Measurements from ENCODE around the gene GPR3.
"Not testable (repeated sequence)": the region's sequence is repeated elsewhere in the genome, so short reads cannot be mapped to it uniquely, and the experiment has no call there.

Gene GPR3

DNA sequence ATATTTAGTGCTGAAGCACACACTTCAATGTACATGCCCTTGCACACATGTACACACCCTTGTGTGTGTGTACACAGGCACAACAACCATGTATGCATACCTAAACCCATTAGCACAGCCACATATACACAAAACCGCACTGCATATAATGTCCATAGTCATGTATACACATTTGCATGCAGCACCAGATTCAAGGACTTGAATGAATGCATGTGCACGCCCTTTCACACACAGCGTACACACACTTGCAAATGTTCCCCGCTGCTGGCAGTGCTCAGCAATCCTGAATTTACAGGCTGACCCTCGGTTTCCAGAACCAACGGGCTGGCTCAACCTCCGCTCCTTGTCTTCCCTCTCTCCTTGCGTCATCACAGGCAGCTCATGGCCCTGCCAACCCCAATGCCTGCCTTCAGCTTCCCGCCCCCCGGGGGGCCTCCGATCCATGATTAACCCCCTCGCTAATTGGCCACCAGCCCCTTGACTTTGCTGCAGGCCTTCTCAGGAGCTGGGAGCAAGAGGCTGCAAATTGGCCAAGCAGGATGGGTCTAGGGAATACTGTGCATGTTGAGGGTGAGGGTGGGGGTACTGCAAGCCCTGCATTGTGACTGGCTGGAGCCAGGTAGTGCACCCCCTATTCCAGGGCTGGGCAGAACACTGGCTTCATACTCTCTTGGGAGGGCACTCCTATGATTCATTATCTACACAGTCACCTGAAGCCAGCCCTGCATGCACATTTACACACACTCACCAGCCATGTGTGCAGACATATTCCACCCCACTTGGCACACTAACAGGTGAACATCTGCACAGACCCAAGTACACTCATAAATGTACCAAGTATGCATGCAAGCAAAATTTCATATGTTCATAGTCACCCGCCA, 7.9 kb downstream of the GPR3 start:
- no peak for DNase-seq (ENCODE audit: low read depth)

DNA sequence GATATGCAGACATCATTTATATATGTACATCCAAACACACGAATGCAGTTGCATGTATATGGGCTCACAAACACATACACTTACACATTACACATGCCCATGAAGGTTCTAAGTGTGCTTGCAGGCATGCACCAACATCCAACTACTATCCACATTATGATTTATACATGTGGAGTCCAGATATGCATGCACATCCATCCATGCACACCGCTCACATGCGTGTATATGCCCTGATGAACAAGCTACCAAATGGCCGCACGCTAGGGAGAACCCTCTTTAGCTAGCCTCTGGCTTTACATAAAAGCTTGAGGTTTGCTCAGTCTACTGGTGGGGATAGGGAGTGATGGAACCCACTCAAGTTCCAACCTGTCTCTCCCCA, 8.5 kb downstream of the GPR3 start:
- no peak for DNase-seq (ENCODE audit: low read depth)

DNA sequence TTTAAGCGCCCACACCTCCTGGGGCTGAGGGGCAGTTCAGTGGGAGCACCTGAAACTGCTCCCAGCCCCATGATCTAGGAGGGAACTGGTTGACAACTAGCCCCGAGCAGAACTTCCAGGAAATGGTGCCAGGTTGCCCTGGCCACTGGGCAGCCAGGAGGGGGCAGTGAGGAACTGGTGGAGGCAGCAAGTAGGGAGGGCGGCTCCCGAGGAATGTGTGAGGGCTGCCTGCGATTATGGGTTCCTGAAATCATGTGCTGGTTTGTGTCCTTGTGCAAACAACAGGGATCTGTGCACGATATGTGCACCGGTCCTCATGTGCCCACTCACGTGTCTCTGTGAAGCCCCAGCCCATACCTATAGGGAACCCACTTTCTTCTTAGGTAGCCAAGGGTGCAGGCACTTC, 9.9 kb downstream of the GPR3 start:
- no peak for DNase-seq (ENCODE audit: low read depth)

DNA sequence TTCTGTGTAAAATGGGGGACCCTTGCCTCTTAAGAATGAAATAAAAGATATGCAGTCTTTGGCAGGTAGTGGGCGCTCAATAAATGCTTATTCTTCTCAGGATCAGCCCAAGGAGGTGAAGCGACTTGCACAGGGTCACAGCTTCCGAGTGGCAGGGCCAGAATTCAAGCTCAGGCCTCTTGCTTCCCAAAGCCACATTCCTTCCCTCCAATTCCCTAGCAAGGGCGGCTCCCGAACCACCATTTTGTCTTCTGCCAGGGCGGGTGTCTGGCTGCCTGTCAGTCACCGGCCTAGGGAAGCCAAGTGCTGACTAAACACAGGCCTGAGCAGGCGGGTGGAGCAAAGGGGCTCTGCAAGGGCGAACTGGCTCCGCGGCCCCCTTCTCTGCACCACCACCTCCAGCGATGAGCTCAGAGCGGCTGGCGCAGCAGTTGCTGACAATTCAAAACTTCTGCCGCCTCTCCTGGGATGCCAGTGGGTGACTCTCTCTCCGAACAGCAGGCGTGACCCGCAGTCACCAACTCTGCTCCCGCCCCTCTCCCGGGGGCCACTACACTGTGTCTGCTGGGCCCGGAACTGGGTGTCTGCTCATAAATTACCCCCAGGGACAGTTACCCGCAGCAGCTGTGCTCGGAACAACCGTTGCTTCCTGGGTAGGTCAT, 10.8 kb downstream of the GPR3 start:
- no peak for DNase-seq (ENCODE audit: low read depth)

DNA sequence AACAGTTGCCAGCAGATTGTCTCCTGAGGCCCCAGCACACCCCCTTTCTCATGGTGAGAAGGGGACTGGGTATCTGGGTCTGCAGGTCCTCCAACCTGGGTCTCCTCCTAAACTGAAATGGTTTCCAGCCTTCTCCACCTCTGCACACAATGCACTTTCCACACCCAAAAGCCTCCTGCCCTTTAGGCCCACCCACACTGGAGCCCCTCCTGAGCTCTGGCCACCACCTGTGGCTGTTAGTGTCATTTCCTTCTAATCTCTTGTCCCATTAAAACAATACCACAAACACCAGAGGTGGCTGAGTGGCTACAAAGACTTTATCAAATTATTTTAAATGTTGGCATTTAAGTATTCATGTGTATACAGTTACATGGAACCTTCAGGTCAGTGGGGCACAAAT, 11.5 kb downstream of the GPR3 start:
- DNase-seq (ENCODE audit: low read depth), result no peak

DNA sequence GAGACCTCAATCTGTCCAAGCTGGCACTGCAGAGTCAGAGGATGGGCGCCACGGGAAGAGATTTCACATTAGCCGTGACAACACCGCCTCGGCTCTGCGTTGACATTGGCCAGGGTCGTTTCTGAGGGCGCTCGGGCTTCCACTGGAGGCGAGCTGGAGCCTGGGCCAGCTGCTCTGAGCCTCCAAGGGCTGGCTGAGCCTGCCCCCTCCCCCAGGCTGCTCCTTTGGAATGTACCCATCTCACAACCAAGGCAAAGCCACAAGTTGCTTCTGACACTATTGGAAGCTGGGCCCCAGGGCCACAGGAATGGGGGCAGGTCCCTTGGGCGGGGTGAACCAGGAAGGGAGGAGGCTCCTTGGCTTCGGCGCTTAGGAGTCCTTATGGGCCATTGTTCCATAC, 12.7 kb downstream of the GPR3 start:
- DNase-seq (ENCODE audit: low read depth), result no peak

DNA sequence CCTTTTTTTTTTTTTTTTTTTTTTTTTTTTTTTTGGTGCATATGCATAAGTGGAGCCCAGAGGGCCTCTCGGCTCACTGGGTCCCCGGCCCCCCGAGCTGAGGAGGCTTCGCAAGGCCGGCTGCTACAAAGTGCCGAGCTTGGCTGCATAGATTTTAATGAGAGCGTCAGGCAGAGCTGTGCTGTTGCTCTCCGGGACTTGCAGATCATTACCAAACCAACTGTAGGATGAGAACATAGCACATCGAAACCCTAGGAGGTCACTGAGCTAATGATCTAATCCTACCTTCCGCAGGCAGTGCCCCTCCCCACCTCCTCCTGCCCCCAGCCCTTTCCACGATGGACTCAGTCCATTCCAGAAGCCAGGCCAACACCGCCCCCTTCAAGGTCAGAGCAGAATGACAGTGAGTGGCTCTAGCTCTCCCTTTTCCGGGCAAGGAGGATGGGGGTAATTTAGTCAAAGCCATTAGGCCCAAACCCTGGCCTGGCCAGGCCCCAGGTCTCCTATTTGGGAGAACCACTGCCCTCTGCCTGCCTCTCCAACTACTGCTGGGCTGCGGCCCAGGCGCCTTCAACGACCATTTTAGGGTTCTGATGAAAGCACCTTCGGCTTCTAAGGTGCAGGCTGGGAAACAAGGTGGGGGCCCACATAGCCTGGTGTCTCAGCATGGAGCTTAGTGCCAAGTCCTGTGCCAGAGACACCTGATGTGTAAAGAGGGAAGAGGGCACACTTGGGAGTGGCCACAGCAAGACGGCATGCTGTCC, 13.4 kb downstream of the GPR3 start:
- DNase-seq (ENCODE audit: low read depth), result not testable (repeated sequence)

DNA sequence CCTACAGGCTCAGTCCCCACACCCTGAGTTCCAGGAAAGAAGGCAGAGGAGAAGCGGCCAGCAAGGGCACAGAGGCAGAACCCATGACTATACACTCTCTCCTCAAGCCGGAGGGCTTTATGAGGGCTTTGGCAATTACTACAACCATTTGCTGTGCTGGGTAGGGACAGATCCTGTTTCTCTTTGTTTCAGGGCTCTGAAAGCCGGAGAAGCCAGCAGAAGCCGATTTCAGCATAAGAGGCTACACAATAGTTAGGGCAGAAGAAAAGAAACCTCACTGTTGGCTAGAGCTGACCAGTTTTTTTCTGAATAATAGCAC, 13.9 kb downstream of the GPR3 start:
- no peak for DNase-seq (ENCODE audit: low read depth)

DNA sequence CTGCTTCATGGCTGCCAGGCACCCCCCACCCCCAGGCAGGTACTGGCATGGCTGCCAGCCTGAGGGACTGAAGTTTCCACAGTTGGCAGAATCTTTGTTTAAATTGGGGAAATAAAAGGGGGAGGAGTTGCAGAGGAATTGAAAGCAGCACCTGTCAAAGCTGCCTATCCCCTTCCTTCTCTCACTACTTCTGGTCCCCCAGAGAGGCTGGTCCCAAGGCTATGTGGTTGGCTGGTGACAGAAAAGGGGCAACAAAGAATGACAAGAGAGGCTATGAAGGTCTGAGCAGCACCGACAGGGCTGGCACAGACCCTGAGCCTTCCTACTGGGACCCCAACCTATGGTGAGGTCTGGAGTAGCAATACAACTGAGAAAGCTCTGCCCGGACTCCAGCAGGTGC, 14.4 kb downstream of the GPR3 start:
- DNase-seq (ENCODE audit: low read depth), result not testable (repeated sequence)

DNA sequence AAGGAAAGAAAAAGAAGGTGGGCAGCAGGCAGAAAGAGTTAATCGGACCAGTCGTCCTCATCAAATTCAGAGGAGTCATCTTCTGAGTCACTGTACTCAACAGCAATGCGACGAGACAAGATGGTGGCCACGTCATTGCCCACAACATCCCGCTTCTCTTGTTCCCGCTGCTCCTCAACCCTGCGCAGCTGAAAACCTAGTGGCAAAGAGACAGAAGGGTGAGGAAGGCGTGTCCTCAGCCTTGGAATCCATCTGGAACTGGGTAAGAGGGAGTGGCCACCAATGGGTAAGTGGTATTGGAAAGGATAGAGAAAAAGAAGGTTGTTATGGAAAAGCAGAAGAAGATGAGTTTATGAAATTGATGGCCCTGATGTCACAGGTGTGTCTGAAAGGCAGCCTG, 15.7 kb downstream of the GPR3 start:
- DNase-seq (ENCODE audit: low read depth), result no peak

DNA sequence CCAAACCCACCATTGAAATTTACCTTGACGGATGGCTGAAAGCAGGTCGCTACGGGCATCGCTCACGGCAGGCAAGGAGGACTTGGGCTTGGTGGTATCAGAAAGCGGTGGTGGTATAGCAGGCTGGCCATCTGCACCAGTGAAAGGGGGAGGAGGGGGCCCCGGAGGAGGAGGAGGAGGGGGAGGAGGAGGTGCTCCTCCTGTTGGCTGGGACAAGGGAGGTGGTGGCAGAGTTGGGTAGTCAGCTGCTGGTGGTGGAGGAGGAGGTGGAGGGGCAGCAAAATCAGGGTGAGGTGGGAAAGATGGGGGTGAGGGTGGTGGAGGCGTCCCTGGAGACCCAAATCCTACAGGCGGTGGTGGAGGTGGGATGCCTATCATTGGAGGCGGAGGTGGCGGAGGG, 17.2 kb downstream of the GPR3 start:
- DNase-seq (ENCODE audit: low read depth), result no peak

DNA sequence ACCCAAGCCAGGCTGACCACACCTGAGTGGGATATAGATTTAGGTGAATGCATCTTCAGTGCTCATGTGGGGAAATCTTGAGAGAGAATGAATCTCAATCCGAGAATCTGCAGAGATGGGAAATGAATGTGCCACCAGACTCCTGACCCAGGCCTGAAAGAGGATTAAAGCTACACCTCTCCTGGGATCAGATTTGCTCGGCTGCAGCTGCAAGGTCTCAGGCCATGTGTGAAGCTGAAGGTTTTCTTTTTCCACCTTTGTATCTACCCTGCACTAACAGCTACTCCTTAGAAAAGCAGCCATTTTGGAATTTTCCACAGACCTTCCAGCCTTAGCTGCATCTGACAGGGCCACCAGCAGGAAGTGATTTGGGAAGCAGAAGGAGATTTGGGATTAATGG, 18.3 kb downstream of the GPR3 start:
- no peak for DNase-seq (ENCODE audit: low read depth)

DNA sequence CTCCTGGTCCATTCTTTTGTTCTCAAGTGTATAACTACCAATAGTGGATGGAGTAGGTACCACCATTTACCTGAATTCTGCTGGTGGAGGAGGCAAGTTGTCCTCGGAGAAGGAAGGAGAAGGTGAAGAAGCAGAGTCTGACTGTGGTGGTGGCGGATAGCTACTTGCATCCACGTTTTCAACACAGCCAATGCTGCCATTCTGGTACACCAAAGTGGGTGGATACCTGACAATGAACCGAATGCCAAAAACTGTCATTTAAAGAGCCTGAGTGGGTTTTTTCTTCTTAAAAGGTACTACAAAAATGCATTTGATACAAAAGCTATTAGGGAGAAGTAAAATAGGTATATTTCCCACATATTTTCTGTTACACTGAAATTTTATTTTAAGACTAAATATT, 20.1 kb downstream of the GPR3 start:
- no peak for DNase-seq (ENCODE audit: low read depth)

DNA sequence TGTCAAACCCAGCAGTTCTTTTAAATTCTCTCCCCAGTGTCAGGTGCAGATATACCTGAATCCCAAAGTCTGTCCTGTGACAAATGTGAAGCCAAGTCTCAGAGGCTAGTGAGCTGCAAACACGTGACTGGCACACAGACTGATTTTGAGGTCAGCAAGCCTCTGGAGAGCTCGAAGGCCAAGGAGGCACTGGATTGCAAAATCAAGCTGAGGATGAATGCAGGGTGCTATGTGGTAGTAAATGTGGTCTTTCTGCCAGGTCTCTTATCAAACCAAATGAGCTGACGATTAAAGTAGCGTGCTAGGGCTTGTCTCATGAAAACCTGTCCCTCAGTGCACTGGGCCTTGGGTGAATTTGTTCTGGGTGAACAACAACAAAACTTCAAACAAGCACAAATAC, 20.6 kb downstream of the GPR3 start:
- DNase-seq (ENCODE audit: low read depth), result no peak

DNA sequence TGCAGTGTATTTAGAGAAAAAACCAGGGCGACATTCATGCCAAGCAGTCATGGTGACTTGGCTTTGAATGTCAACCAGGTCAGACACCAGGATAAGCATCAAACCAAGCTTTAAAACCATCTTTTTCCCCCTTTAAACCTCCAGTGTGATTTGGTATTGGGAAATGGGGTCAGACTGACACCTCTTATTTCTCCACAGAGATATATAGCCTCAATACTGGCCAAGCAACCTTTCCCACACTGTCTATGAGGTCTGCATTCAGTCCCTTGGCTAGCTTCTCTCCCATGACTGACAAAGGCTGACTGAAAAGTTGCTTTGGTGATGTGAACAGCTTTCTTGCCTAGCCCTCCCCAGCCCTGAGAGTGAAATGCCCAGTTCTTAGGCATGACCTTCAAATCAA, 21.7 kb downstream of the GPR3 start:
- DNase-seq (ENCODE audit: low read depth), result no peak

DNA sequence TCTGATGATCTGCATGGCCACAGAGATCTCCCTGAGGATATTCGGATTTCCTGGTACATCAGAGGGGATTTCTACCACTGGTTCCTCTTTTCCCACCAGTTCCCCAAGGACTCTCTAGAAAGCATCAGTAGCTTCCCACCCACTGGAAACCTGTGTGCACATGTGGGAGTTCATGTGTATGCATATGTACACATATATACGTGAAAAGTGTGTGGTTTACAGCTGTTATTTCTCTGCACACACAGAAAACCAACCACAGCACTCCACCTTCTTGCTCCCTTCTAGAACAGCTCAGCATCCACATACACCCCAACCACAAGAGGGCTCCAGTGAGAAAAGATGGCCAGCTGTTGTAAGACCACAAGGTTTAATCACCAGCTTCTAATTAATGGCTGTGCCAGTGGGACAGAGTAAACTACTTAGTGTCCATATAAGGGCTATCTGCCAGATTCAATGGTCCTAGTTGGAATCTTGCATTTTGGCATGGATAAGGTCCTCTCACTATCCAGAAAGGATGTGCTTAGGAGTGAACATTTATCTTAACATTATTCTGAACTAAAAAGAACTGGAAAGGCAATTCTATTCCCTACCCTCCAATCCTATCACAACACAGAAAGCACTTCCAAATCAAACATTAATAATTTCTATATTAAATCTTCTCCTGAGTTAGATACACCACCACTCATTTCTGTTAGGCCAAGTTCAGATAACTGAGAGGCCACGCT, 24.1 kb downstream of the GPR3 start:
- no peak for DNase-seq (ENCODE audit: low read depth)

DNA sequence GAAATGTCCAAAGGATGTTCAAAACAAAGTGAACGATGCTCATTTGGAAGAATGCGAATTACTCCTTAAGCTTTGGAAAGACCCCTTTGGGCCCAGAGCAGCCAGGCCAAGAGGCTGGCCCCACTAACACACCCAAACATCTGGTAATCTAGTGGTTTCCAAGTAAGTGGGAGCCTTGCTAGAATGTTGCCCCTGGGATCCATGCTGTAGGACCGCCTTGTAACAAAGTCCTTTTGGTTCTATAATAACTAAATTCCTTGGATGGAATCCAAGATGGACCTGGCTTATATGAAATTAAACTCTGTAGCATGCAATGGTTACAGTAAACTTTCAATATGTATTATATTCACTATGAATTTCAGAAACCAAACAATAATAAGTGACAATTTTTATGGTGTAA, 25.3 kb downstream of the GPR3 start:
- DNase-seq (ENCODE audit: low read depth), result no peak

DNA sequence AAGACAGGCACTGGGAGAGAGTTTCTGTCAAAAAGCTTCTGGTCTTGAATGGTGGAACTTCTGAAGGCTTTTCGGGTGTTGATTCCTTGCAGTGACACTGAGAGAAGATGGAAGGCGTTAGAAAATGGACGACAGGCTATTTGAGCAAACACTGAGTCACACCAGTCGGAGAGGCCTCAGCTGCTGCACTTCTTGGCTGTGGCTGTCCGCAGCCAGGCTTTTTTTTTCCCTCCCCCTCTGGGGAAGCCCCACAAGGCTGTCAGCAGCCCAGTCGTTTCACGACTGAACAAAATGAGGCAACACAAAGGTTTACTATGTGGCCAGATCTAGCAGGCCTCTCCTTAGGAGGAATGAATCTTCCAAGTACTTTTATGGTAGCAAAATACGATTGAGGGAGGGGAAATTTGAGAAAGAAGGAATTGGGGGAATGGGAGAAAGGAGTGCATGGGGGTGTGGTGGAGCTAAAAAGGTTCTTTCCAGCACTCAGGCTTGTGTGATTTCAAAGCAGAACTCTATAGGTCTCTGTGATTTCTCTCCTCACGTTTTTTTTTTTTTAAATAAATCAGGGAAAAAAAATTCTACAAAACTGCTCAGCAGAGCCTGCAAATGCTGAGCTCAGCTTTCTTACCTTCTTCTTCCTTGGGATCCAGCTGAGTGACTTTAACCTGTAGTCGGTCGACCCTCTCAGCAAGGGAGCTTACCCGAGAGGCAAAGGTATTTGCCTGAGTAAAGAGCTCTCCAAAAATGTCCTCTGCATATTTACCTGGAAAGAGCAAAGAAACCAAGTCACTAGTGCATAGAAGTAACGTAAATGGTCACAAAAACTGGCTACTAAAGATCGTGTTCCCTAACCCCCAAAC, 26.1 kb downstream of the GPR3 start:
- no peak for DNase-seq (ENCODE audit: low read depth)

DNA sequence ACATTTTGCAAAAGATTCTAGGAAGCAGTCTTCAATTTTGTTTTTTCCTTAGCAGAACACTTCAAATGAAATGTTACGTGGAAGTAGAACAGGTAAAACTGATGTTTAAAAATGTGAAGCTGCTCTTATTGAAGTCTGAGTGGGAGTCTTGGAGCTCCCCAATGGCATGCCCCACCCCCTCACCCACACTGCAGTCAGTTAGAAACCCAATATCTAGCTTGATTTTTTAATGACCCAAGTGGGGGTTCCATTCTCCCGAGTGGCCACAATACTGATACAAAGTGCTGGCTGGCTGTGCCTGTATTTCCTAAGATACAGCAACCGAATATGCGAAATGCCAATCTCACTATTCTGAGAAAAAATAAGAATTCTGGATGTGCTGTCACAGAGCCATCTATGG, 31.3 kb downstream of the GPR3 start:
- DNase-seq (ENCODE audit: low read depth), result no peak

DNA sequence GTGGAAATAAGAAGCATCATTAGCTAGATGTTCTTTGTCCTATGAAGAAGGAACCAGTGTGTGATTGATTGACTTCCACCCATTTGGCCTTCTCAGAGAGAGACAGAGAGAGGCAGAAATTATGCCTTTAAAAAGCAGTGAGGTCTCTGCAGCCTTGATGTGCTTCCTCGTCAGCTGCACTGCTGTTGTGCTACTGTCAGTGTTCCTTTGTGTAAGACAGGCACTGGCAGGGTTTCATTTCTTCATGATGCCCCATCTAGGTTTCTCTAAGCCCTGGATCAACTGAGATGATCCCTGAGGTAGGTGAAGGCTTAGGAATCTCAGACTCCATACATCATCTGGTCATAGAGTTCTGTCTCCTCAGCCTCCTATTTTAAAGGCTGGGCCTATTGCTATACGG, 34.9 kb downstream of the GPR3 start:
- no peak for DNase-seq (ENCODE audit: low read depth)

DNA sequence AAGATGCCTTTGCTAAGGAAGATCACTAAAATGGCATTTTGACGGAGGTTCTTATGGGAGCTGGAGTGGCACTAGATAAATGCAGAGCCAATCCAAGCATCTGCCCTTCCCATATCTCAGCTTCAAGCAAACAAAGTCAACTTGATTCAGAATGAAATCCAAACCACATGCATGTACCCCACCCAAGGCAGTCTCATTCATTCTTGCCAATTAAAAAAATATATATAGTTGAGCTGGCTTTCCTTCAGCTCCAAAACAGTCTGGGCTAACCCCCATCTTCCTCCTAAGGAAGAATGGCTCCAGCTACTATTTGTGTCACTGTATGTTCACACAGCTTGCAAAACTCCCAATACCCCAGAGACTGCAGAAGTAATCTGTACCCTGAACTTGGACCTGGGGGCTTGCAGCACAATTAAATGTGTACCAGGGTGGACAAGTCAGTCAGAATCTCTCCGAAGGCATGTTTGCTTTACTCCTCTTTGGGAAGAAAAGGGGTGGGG, 35.4 kb downstream of the GPR3 start:
- DNase-seq (ENCODE audit: low read depth), result no peak

Data from stimulated activated CD8-positive, alpha-beta memory T cell treated with anti-CD3 and anti-CD28 coated beads, Interleukin-12 subunit alpha, Interleukin-12 subunit beta, amount 100 ng/mL, for 4 hours (primary cell).